Astrocyte (in vitro differentiated cells and primary cell): ENCODE measurements around the gene ZNF628.
A peak's percentile ranks its signal among the peaks of the same experiment; 100 is the strongest.

Source experiments
- EZH2 ChIP-seq: IDR thresholded peaks from 2 replicates; pipeline ENCODE4 v1.6.1; 2012; ENCODE audit warnings: mild to moderate bottlenecking, low read length, inconsistent platforms; ENCODE audit not compliant: insufficient read depth
- TF ChIP-seq, protein P1 (sequence below): IDR thresholded peaks from 2 replicates; pipeline ENCODE4 v1.5.1; 2011; ENCODE audit warnings: low read depth, mild to moderate bottlenecking, inconsistent platforms, low read length, moderate library complexity; ENCODE audit not compliant: insufficient read depth

DNA sequence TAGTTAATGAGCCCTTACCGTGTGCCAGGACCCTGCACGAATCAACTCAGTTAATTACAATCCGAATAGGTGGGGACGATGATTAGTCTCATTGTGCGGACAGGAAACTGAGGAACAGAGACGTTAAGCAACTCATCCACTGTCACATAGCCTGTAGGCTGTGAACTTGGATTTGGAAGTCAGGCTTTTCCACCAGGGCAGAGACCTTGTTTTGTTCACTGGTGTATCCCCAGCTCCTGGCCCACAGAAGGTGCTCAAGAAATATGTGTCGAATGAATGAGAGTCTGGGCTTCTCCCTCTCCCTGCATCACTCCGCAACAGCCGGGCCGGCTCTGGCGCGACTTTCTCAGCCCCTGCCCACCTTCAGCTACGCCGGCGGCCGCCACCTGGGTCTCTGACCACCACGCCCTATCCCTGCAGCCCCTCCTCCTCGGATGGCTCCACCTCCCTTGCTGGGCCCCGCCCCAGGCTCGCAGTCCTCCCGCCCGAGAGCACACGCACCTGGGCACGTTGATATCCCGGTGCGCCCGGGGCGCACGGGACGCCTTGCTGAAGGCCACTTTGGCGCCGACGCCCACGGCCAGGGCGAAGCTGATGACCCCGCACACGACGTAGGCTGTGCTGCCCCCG, 34.6 kb upstream of the ZNF628 start:
- TF ChIP-seq, protein P1, sequence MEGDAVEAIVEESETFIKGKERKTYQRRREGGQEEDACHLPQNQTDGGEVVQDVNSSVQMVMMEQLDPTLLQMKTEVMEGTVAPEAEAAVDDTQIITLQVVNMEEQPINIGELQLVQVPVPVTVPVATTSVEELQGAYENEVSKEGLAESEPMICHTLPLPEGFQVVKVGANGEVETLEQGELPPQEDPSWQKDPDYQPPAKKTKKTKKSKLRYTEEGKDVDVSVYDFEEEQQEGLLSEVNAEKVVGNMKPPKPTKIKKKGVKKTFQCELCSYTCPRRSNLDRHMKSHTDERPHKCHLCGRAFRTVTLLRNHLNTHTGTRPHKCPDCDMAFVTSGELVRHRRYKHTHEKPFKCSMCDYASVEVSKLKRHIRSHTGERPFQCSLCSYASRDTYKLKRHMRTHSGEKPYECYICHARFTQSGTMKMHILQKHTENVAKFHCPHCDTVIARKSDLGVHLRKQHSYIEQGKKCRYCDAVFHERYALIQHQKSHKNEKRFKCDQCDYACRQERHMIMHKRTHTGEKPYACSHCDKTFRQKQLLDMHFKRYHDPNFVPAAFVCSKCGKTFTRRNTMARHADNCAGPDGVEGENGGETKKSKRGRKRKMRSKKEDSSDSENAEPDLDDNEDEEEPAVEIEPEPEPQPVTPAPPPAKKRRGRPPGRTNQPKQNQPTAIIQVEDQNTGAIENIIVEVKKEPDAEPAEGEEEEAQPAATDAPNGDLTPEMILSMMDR: no peak
- TF ChIP-seq EZH2: peak; percentile 97
